HL-60 (cell line): ENCODE measurements around the gene FPR1.

Experiments
- CTCF ChIP-seq: IDR thresholded peaks from one replicate; pipeline ENCODE4 v1.5.1; 2011; ENCODE audit warnings: low read length, control low read depth, inconsistent platforms; ENCODE audit not compliant: insufficient read depth
- POLR2AphosphoS5 ChIP-seq: IDR thresholded peaks from 2 replicates; pipeline ENCODE4 v1.6.1; 2012; ENCODE audit warnings: low read depth
- REST ChIP-seq: IDR thresholded peaks from 2 replicates; pipeline ENCODE4 v1.6.1; 2012; ENCODE audit warnings: low read depth; ENCODE audit not compliant: insufficient replicate concordance

GRCh38 chr19:51701468-51702100 is 50.1 kb downstream of the FPR1 start:
- TF ChIP-seq CTCF: no peak
- no peak for TF ChIP-seq POLR2AphosphoS5
- no peak for TF ChIP-seq REST
